ENCODE results near the gene NPC1L1.

The NPC1L1 gene

DNA sequence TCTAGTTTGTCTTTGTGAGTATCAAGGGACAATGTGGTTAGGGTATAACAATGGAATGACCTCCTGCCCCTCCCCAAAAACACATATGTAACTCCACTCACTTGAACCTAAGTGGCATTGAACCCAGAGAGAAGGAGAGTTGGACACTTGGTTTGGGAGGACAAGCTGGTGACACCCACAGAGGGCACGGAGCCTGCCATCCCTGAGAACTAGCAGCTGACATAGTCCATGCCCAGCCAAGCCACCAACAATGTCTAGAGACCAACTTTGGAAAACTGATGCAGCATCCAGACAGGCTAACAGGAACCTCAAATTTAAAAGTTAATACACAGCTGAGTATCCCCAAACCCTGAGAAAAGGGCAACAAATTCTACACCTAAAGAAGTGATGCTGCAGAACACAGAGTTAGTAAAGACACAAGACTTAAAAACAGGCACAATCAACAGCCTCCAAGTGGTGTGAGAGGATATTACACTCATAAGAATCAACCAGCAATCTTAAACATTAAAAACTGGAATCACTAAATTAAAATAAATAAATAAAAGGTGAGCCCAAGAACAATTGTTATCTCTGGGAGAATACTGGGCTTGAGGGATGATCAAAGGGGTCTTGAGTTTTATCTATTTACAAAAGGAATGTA is 77.8 kb downstream of the NPC1L1 start:
- 0 out of 2 replicates have a peak, but pooled peaks cover 2% of the 10 kb centered on the region for H3K4me1 ChIP-seq (ENCODE audit: control insufficient read depth, insufficient read depth, low read length)
- no peak overlapping the region for H3K4me3 ChIP-seq (ENCODE audit: low read depth, low read length)
- H3K9me3 ChIP-seq (ENCODE audit: control insufficient read depth, insufficient read depth, low read depth, low read length), result no peaks in the 10 kb centered on the region
- ChIA-PET CTCF (interaction anchor here (0.7 to 1.9 kb wide), 3 partner anchors 9 to 22 kb away, joined by 4 to 10 read pairs (median 4); no protein-coding TSS in a partner anchor), POLR2A (no interaction called here)
- no peak for TF ChIP-seq PBX3 (CRISPR knock-in tag; IDR thresholded peaks at IDR 0.05)
- no peak for TF ChIP-seq ZNF626 (tag by site-specific recombination; IDR thresholded peaks at IDR 0.05)
- no peak for TF ChIP-seq ZNF2 (tag by site-specific recombination; IDR thresholded peaks at IDR 0.05)
- TF ChIP-seq ZNF174 (tag by site-specific recombination; IDR thresholded peaks at IDR 0.05), result no peak
- no peak for TF ChIP-seq ZNF404 (tag by site-specific recombination; IDR thresholded peaks at IDR 0.05)
- TF ChIP-seq, protein P1, sequence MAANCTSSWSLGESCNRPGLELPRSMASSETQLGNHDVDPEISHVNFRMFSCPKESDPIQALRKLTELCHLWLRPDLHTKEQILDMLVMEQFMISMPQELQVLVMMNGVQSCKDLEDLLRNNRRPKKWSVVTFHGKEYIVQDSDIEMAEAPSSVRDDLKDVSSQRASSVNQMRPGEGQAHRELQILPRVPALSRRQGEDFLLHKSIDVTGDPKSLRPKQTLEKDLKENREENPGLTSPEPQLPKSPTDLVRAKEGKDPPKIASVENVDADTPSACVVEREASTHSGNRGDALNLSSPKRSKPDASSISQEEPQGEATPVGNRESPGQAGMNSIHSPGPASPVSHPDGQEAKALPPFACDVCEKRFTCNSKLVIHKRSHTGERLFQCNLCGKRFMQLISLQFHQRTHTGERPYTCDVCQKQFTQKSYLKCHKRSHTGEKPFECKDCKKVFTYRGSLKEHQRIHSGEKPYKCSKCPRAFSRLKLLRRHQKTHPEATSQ (tag by site-specific recombination; IDR thresholded peaks at IDR 0.05), result no peak
- TF ChIP-seq ZNF629 (tag by site-specific recombination; IDR thresholded peaks at IDR 0.05), result no peak
- no peak for TF ChIP-seq ZNF501 (tag by site-specific recombination; IDR thresholded peaks at IDR 0.05)
- TF ChIP-seq ZNF621 (tag by site-specific recombination; IDR thresholded peaks at IDR 0.05), result no peak
- TF ChIP-seq ZBTB26 (tag by site-specific recombination; optimal IDR thresholded peaks at IDR 0.05), result no peak
- no peak for TF ChIP-seq KLF17 (tag by site-specific recombination; IDR thresholded peaks at IDR 0.05)
- TF ChIP-seq ZNF473 (tag by site-specific recombination; IDR thresholded peaks at IDR 0.05), result no peak
- TF ChIP-seq ATF2 (tag by site-specific recombination; IDR thresholded peaks at IDR 0.05; ENCODE audit: low read depth), result no peak
- TF ChIP-seq ZNF175 (tag by site-specific recombination; IDR thresholded peaks at IDR 0.05), result no peak
- H3K27ac ChIP-seq (ENCODE audit: extremely low read depth, low read depth, low read length), result no peak overlapping the region
- peaks cover 15 to 44% of the 10 kb centered on the region in 2 experiments; a peak in 2 of 3 replicates for H3K36me3 ChIP-seq (ENCODE audit: control insufficient read depth in 2 of 2, insufficient read depth in 1 of 2, low read length in 2 of 2)

Measured in HEK293 (cell line).